ENCODE measurements around the gene CHMP2A. TPM values are rescaled to one million over a fixed set of nuclear protein-coding genes. Genes with fewer than 3 reads are reported as not detected.
"Not testable (repeated sequence)": the region's sequence is repeated elsewhere in the genome, so short reads cannot be mapped to it uniquely, and the experiment has no call there.

Gene CHMP2A
- total RNA-seq, 2 donors from 2014 or later = 102 to 126 TPM

DNA sequence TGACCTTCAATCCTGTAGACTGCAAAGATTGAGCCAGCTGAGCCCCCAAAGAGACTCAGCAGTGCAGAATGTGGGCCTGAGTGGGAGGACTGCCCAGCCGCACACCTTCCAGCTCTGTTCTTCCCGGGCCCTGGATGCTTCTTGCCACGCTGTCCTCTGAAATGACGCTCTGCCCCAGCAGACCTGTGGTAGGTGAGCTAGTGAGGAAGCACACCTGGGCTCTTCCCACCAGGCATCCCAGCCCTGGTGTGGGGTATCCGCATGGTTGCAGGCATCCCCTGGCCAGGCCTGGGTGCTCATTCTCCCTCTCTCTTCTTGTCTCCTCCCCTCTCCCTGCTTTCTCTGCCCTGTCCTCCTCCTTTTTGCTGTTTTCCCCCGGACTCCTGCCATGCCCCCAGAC lies 28.1 kb upstream of the CHMP2A start:
- WGBS = 96% methylated on average over 6 of the region's 6 CpGs
- no peak for TF ChIP-seq POLR2A (IDR thresholded peaks at IDR 0.05)
- no peak for TF ChIP-seq POLR2AphosphoS5 (IDR thresholded peaks at IDR 0.05)
- TF ChIP-seq, protein P1, sequence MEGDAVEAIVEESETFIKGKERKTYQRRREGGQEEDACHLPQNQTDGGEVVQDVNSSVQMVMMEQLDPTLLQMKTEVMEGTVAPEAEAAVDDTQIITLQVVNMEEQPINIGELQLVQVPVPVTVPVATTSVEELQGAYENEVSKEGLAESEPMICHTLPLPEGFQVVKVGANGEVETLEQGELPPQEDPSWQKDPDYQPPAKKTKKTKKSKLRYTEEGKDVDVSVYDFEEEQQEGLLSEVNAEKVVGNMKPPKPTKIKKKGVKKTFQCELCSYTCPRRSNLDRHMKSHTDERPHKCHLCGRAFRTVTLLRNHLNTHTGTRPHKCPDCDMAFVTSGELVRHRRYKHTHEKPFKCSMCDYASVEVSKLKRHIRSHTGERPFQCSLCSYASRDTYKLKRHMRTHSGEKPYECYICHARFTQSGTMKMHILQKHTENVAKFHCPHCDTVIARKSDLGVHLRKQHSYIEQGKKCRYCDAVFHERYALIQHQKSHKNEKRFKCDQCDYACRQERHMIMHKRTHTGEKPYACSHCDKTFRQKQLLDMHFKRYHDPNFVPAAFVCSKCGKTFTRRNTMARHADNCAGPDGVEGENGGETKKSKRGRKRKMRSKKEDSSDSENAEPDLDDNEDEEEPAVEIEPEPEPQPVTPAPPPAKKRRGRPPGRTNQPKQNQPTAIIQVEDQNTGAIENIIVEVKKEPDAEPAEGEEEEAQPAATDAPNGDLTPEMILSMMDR (IDR thresholded peaks at IDR 0.05) = no peak
- H3K4me1 ChIP-seq (replicated peaks) = peaks cover 3% of the 10 kb centered on the region
- H3K9me3 ChIP-seq = no peaks in the 10 kb centered on the region
- no peak overlapping the region for H3K27ac ChIP-seq
- peaks cover 0 to 17% of the 10 kb centered on the region in 2 donors for H3K36me3 ChIP-seq
- intact Hi-C loops (cut with DNase I) = no loop called here
- DNase-seq (ENCODE audit: low spot score) = no peak
- H3K27me3 ChIP-seq (replicated peaks; ENCODE audit: insufficient read depth) = no peaks in the 10 kb centered on the region
- no peak overlapping the region for H3K4me3 ChIP-seq

DNA sequence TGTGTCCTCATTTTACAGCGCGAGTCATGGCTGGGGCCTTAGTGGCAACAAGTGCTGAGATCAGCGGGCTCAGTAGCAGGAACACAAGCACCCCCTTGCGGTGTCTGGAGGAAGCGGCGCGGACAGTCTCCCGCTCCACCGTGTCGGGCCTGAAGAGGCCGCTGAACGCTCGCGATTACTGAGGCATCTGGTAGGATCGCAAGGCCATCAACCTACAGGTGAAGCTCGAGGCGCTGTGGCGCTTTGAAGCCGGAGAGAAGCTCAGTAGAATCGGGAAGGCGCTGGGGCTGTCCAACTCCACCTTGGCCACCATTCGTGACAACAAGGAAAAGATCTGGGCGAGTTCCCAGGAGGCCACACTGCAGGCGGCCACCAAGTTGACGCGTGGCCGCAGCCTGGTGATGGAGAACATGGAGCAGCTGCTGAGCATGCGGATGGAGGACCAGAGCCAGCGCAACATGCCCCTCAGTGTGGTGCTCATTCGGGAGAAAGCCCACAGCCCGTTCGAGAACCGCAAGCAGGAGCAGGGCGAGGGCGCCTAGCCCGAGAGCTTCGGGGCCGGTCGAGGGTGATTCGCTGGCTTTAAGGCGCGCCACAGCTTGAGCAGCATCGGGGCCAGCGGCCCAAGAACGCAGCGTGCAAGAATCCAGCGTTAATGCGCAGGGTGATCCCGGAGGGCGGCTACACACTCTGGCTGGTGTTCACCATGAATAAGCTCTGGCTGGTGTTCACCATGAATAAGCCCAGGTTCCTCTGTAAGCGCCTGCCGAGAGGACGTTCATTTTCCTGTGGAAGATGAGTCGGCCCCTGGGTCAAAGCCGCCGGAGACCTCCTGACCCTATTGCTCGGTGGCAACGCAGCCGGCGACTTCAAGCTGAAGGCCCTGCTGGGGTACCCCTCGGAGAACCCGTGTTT lies 26.6 kb upstream of the CHMP2A start:
- peak overlapping the region; percentile 60 to 65 for H3K27ac ChIP-seq
- peaks cover 0 to 17% of the 10 kb centered on the region in 2 donors for H3K36me3 ChIP-seq
- H3K4me1 ChIP-seq (replicated peaks) = peaks cover 3% of the 10 kb centered on the region
- TF ChIP-seq, protein P1 (IDR thresholded peaks at IDR 0.05) = peak; percentile 59 to 92 (median 82)
- TF ChIP-seq POLR2A (IDR thresholded peaks at IDR 0.05) (no peak), POLR2AphosphoS5 (IDR thresholded peaks at IDR 0.05) (peak; percentile 45)
- DNase-seq (ENCODE audit: low spot score) = peak; percentile 81
- WGBS = 67% methylated on average over 62 of the region's 62 CpGs
- no peaks in the 10 kb centered on the region for H3K27me3 ChIP-seq (replicated peaks; ENCODE audit: insufficient read depth)
- no peaks in the 10 kb centered on the region for H3K9me3 ChIP-seq
- no peak overlapping the region for H3K4me3 ChIP-seq
- intact Hi-C loops (cut with DNase I) = no loop called here

DNA sequence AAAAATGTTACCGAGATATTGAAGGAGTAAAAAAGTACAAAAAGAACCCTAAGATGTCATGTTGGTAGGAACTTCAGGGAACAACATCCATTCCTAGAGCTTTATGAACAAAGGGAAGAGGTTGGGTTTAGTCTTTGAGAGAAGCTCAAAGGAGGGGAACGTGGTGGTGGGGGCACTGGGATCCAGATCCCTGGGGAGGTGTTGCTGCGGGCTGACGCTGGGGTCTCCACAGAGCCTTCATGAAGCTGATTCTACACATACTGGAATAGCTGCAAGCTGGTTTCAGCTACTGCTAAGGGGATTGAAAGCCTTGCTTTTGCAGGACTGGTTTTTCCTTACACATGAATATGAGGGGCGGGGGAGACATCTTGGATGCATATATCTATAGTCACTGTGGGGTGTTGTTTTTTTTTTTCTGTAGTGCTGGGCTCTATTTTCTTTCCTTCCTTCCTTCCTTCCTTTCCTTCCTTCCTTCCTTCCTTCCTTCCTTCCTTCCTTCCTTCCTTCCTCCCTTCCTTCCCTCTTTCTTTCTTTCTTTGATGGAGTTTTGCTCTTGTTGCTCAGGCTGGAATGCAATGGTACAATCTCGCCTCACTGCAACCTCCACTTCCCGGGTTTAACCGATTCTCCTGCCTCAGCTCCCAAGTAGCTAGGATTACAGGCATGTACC lies 24.7 kb upstream of the CHMP2A start:
- H3K36me3 ChIP-seq = peaks cover 0 to 17% of the 10 kb centered on the region in 2 donors
- H3K4me3 ChIP-seq = no peak overlapping the region
- no peaks in the 10 kb centered on the region for H3K27me3 ChIP-seq (replicated peaks; ENCODE audit: insufficient read depth)
- no peaks in the 10 kb centered on the region for H3K9me3 ChIP-seq
- TF ChIP-seq, protein P1 (IDR thresholded peaks at IDR 0.05) = no peak
- no peak for TF ChIP-seq POLR2A (IDR thresholded peaks at IDR 0.05)
- no peak for TF ChIP-seq POLR2AphosphoS5 (IDR thresholded peaks at IDR 0.05)
- intact Hi-C loops (cut with DNase I) = no loop called here
- no peak overlapping the region for H3K27ac ChIP-seq
- DNase-seq (ENCODE audit: low spot score) = peak; percentile 3
- H3K4me1 ChIP-seq (replicated peaks) = peaks cover 3% of the 10 kb centered on the region
- WGBS = 85% methylated on average over 8 of the region's 8 CpGs

DNA sequence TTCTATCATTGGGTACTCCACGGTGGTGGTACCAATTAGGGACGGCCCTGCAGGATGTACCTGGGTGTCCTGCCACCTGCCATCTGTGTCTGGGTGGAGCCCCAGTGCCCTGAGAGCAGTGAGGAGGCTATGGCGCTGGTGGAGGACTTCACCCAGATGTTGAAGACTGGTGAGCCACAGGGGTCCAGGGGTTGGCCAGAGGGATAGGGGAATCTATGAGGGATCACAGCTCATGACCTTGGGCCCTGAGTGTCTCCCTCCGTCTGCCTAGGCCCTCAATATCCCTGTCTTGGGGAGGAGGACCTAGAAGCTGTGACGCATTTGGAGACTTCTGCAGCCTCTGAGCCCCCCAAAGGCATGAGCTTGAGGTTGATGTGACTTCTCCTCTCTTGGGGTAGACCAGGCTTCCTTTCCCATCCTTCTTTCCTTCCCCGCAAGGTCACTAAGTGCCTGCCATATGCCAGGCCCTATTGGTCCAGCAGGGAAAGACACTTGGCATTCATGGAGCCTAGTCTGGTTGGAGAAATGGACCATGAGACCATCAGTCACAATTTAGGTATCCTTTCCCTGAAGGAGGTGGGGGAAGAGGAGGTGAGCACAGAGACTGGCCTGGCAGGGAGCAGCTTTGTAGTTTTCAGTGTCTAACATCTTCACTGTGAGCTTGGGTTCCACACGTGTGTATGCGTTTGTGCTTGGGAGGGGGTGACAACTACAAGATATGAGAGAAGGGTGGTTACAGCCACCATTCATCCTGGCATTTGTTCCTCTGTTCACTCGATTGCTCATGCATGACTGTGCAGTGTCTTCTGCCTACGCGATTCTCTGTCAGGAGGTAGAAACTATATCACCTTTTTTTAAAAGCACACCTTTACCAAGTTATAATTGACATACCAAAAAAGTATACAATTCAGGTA lies 23.4 kb upstream of the CHMP2A start:
- no peak overlapping the region for H3K27ac ChIP-seq
- 83% methylated on average over 11 of the region's 11 CpGs for WGBS
- DNase-seq (ENCODE audit: low spot score) = peak; percentile 3

DNA sequence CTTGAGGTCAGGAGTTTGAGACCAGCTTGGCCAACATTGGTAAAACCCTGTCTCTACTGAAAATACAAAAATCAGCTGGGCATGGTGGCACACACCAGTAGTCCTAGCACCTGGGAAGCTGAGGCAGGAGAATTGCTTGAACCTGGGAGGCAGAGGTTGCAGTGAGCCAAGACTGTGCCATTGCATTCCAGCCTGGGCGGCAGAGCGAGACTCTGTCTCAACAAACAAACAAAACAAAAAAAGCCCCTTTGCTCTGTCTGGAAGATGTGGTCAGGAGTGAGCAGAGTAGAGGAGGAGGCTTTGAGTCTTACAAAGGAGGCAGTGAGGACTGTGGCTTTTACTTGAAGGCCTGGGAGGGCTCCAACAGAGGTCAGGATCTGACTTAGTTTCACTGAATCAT lies 22.7 kb upstream of the CHMP2A start:
- H3K27me3 ChIP-seq (replicated peaks; ENCODE audit: insufficient read depth); DNase-seq (ENCODE audit: low spot score); H3K27ac ChIP-seq; H3K4me1 ChIP-seq (replicated peaks); intact Hi-C loops (cut with DNase I); H3K9me3 ChIP-seq; H3K4me3 ChIP-seq: not testable (repeated sequence)
- peaks cover 0 to 13% of the 10 kb centered on the region in 2 donors for H3K36me3 ChIP-seq
- WGBS = 88% methylated on average over 2 of the region's 2 CpGs

More for the DNA sequence above, 23.4 kb upstream of the CHMP2A start:
- Histone ChIP-seq H3K27me3 (replicated peaks; ENCODE audit: insufficient read depth) (no peaks in the 10 kb centered on the region), H3K4me3 (no peak overlapping the region), H3K36me3 (peaks cover 0 to 17% of the 10 kb centered on the region in 2 donors), H3K9me3 (no peaks in the 10 kb centered on the region), H3K4me1 (replicated peaks) (peaks cover 3% of the 10 kb centered on the region)
- TF ChIP-seq POLR2A (IDR thresholded peaks at IDR 0.05) (no peak), POLR2AphosphoS5 (IDR thresholded peaks at IDR 0.05) (no peak)
- TF ChIP-seq, protein P1 (IDR thresholded peaks at IDR 0.05) = no peak
- intact Hi-C loops (cut with DNase I) = no loop called here

Data from prostate gland (tissue), 2 donors.